NCI-H748 (cell line): Measurements from ENCODE around the gene GRIPAP1.
"Not testable (repeated sequence)": the region's sequence is repeated elsewhere in the genome, so short reads cannot be mapped to it uniquely, and the experiment has no call there.

ENCODE experiments used
- DNase-seq: peaks from one replicate; lab custom pipeline; 2025; ENCODE audit not compliant: unreplicated experiment; lab: John Stamatoyannopoulos, UW

Gene GRIPAP1

GRCh38 chrX:48997865-48998264 is 4.2 kb downstream of the GRIPAP1 start:
- no peak for DNase-seq

- DNase-seq, result no peak
Observed at GRCh38 chrX:48997455-48997854, 4.6 kb downstream of the GRIPAP1 start.

- no peak for DNase-seq
Observed at GRCh38 chrX:48996969-48997368, 5.1 kb downstream of the GRIPAP1 start.

GRCh38 chrX:48992341-48992740 is 9.7 kb downstream of the GRIPAP1 start:
- DNase-seq, result no peak

GRCh38 chrX:48989483-48989882 is 12.6 kb downstream of the GRIPAP1 start:
- no peak for DNase-seq

GRCh38 chrX:48983896-48984295 is 18.2 kb downstream of the GRIPAP1 start:
- no peak for DNase-seq

- DNase-seq, result no peak
Observed at GRCh38 chrX:48983081-48983480, 19.0 kb downstream of the GRIPAP1 start.

GRCh38 chrX:48981178-48981577 is 20.9 kb downstream of the GRIPAP1 start:
- DNase-seq, result no peak

- not testable (repeated sequence) for DNase-seq
Observed at GRCh38 chrX:48980341-48980740, 21.7 kb downstream of the GRIPAP1 start.

- no peak for DNase-seq
Observed at GRCh38 chrX:48978226-48978625, 23.8 kb downstream of the GRIPAP1 start.

- DNase-seq, result no peak
Observed at GRCh38 chrX:48976086-48976485, 26.0 kb downstream of the GRIPAP1 start.

GRCh38 chrX:48975541-48975940 is 26.5 kb downstream of the GRIPAP1 start:
- DNase-seq, result no peak

- no peak for DNase-seq
Observed at GRCh38 chrX:48975041-48975440, 27.0 kb downstream of the GRIPAP1 start.

- DNase-seq, result no peak
Observed at GRCh38 chrX:48974574-48974973, 27.5 kb downstream of the GRIPAP1 start.

- DNase-seq, result no peak
Observed at GRCh38 chrX:48974033-48974432, 28.0 kb downstream of the GRIPAP1 start.

- DNase-seq, result peak; percentile 58
Observed at GRCh38 chrX:48972220-48973164, 29.6 kb downstream of the GRIPAP1 start.

- DNase-seq, result peak; percentile 58
Observed at GRCh38 chrX:48971249-48972219, 30.5 kb downstream of the GRIPAP1 start, which contains the start of gene KCND1. Gene KCND1, minus strand, starts transcription at chrX:48971844. Its CDS starts 1,573 bp downstream, at chrX:48970271.

GRCh38 chrX:48969471-48969870 is 32.6 kb downstream of the GRIPAP1 start:
- no peak for DNase-seq

- no peak for DNase-seq
Observed at GRCh38 chrX:48968377-48968776, 33.7 kb downstream of the GRIPAP1 start.

GRCh38 chrX:48966796-48967579 is 35.1 kb downstream of the GRIPAP1 start:
- no peak for DNase-seq

- DNase-seq, result no peak
Observed at GRCh38 chrX:48965959-48966358, 36.1 kb downstream of the GRIPAP1 start.
